ENCODE data around the gene HOXD8. TPM values are rescaled to one million over a fixed set of nuclear protein-coding genes. Genes with fewer than 3 reads are reported as not detected.
A peak's percentile ranks its signal among the peaks of the same experiment; 100 is the strongest.

HOXD8 gene
- total RNA-seq, 1 donor, result 3.3 TPM

GRCh38 chr2:176169711-176170110 lies 40.2 kb downstream of the HOXD8 start:
- no peak for TF ChIP-seq CTCF (IDR thresholded peaks at IDR 0.05; ENCODE audit: extremely low read depth, low read depth, low read length)
- peaks cover 8% of the 10 kb centered on the region for H3K4me1 ChIP-seq (ENCODE audit: insufficient read depth, low read length)
- H3K27me3 ChIP-seq (ENCODE audit: insufficient read depth, low read length), result peaks cover 51% of the 10 kb centered on the region
- no peak overlapping the region for H3K4me2 ChIP-seq (ENCODE audit: insufficient read depth, low read length)
- peak; percentile 77 for DNase-seq (ENCODE audit: insufficient read length, low spot score, missing footprints)
- H3K27ac ChIP-seq (ENCODE audit: low read depth, low read length), result no peak overlapping the region
- no peaks in the 10 kb centered on the region for H3K9me3 ChIP-seq (ENCODE audit: low read depth, low read length)
- H3K79me2 ChIP-seq (ENCODE audit: insufficient read depth, low read length), result no peaks in the 10 kb centered on the region
- no peaks in the 10 kb centered on the region for H4K20me1 ChIP-seq (ENCODE audit: insufficient read depth, low read length)
- H3K36me3 ChIP-seq (ENCODE audit: insufficient read depth, low read length), result no peaks in the 10 kb centered on the region
- H2AFZ ChIP-seq (ENCODE audit: low read length), result no peak overlapping the region
- H3K4me3 ChIP-seq (ENCODE audit: insufficient read depth, low read length), result no peak overlapping the region

GRCh38 chr2:176170602-176171305 lies 41.2 kb downstream of the HOXD8 start:
- no peak overlapping the region for H3K4me2 ChIP-seq (ENCODE audit: insufficient read depth, low read length)
- H3K36me3 ChIP-seq (ENCODE audit: insufficient read depth, low read length), result no peaks in the 10 kb centered on the region
- peaks cover 46% of the 10 kb centered on the region for H3K27me3 ChIP-seq (ENCODE audit: insufficient read depth, low read length)
- H2AFZ ChIP-seq (ENCODE audit: low read length), result no peak overlapping the region
- no peaks in the 10 kb centered on the region for H3K79me2 ChIP-seq (ENCODE audit: insufficient read depth, low read length)
- no peaks in the 10 kb centered on the region for H3K9me3 ChIP-seq (ENCODE audit: low read depth, low read length)
- H3K4me3 ChIP-seq (ENCODE audit: insufficient read depth, low read length), result no peak overlapping the region
- peaks cover 5% of the 10 kb centered on the region for H3K4me1 ChIP-seq (ENCODE audit: insufficient read depth, low read length)
- no peak overlapping the region for H3K27ac ChIP-seq (ENCODE audit: low read depth, low read length)
- H4K20me1 ChIP-seq (ENCODE audit: insufficient read depth, low read length), result no peaks in the 10 kb centered on the region
- DNase-seq (ENCODE audit: insufficient read length, low spot score, missing footprints), result peak; percentile 68
- no peak for TF ChIP-seq CTCF (IDR thresholded peaks at IDR 0.05; ENCODE audit: extremely low read depth, low read depth, low read length)

- no peak overlapping the region for H3K27ac ChIP-seq (ENCODE audit: low read depth, low read length)
- no peaks in the 10 kb centered on the region for H4K20me1 ChIP-seq (ENCODE audit: insufficient read depth, low read length)
- no peak overlapping the region for H3K4me3 ChIP-seq (ENCODE audit: insufficient read depth, low read length)
- no peak for TF ChIP-seq CTCF (IDR thresholded peaks at IDR 0.05; ENCODE audit: extremely low read depth, low read depth, low read length)
- no peaks in the 10 kb centered on the region for H3K79me2 ChIP-seq (ENCODE audit: insufficient read depth, low read length)
- peak; percentile 85 for DNase-seq (ENCODE audit: insufficient read length, low spot score, missing footprints)
- H3K4me1 ChIP-seq (ENCODE audit: insufficient read depth, low read length), result peaks cover 5% of the 10 kb centered on the region
- no peak overlapping the region for H2AFZ ChIP-seq (ENCODE audit: low read length)
- H3K4me2 ChIP-seq (ENCODE audit: insufficient read depth, low read length), result no peak overlapping the region
- no peaks in the 10 kb centered on the region for H3K9me3 ChIP-seq (ENCODE audit: low read depth, low read length)
- H3K27me3 ChIP-seq (ENCODE audit: insufficient read depth, low read length), result peaks cover 41% of the 10 kb centered on the region
- no peaks in the 10 kb centered on the region for H3K36me3 ChIP-seq (ENCODE audit: insufficient read depth, low read length)
These were observed 42.0 kb downstream of the HOXD8 start for GRCh38 chr2:176171351-176172006.
